SK-N-SH (cell line): ENCODE results near the gene YAF2. TPM values are rescaled to one million over a fixed set of nuclear protein-coding genes. Genes with fewer than 3 reads are reported as not detected.

Experiments used
- CTCF ChIA-PET: fragments of 300-600, 350-600 bp; formaldehyde crosslinking; extraction: SDS; loops from one replicate; lab custom pipeline; 2021; lab: Yijun Ruan, JAX
- POLR2A ChIA-PET: fragments of 350-600 bp; sonication (Branson Sonifier 250); formaldehyde crosslinking; extraction: SDS; loops from one replicate; lab custom pipeline; 2020; ENCODE audit warnings: antibody characterized with exemption, inconsistent platforms; lab: Yijun Ruan, JAX
- DNase-seq: peaks from one replicate; pipeline ENCODE4 v3.0.0; 2012
- H2AFZ ChIP-seq: fragments of 200-600 bp; sonication (generic); 2 replicates; pipeline ENCODE4 v1.8.1; 2016; ENCODE audit warnings: antibody characterized with exemption, mild to moderate bottlenecking, low read depth
- H3F3A ChIP-seq: fragments of 200-600 bp; sonication (generic); replicated peaks from 2 replicates; pipeline ENCODE3; 2016; ENCODE audit warnings: antibody characterized with exemption, mild to moderate bottlenecking; ENCODE audit not compliant: insufficient read depth
- H3K27ac ChIP-seq, 2 experiments: fragments of 200-500 bp in 1 of 2; fragments of 200-600 bp in 1 of 2; sonication (Bioruptor generic) in 1 of 2; sonication (generic), shearing (Covaris generic) in 1 of 2; 2 replicates each; pipeline versions ENCODE4 v1.5.1 to v1.6.1; 2014 to 2016; ENCODE audit warnings: low read depth in 2 of 2, inconsistent platforms in 1 of 2, low read length in 1 of 2, mild to moderate bottlenecking in 1 of 2, mixed read lengths in 1 of 2
- H3K27me3 ChIP-seq: fragments of 200-600 bp; sonication (generic), shearing (Covaris generic); 2 replicates; pipeline ENCODE4 v1.6.1; 2016; ENCODE audit warnings: mixed run types; ENCODE audit not compliant: insufficient read depth
- H3K36me3 ChIP-seq, 2 experiments: fragments of 200-500 bp in 1 of 2; fragments of 200-600 bp in 1 of 2; sonication (Bioruptor generic) in 1 of 2; sonication (generic) in 1 of 2; replicated peaks in 1 of 2; 2 replicates each; pipeline versions ENCODE3 to v1.5.1; 2014 to 2016; ENCODE audit warnings: low read length in 1 of 2, mild to moderate bottlenecking in 1 of 2; ENCODE audit not compliant: insufficient read depth in 2 of 2, control insufficient read depth in 1 of 2
- H3K4me1 ChIP-seq, 2 experiments: fragments of 200-500 bp in 1 of 2; fragments of 200-600 bp in 1 of 2; sonication (Bioruptor generic) in 1 of 2; sonication (generic), shearing (Covaris generic) in 1 of 2; 2 replicates each; pipeline versions ENCODE4 v1.5.1 to v1.6.1; 2014 to 2016; ENCODE audit warnings: low read depth in 1 of 2, low read length in 1 of 2, mixed run types in 1 of 2; ENCODE audit not compliant: insufficient read depth in 2 of 2, control insufficient read depth in 1 of 2
- H3K4me2 ChIP-seq: fragments of 200-600 bp; sonication (generic), shearing (Covaris generic); 2 replicates; pipeline ENCODE4 v1.6.1; 2017; ENCODE audit warnings: mixed run types
- H3K4me3 ChIP-seq, 2 experiments: fragments of 200-500 bp in 1 of 2; fragments of 200-600 bp in 1 of 2; sonication (Bioruptor generic) in 1 of 2; sonication (generic), shearing (Covaris generic) in 1 of 2; 2 replicates each; pipeline versions ENCODE4 v1.5.1 to v1.8.1; 2014 to 2016; ENCODE audit warnings: low read depth in 2 of 2, inconsistent platforms in 1 of 2, low read length in 1 of 2, mild to moderate bottlenecking in 1 of 2, mixed read lengths in 1 of 2, moderate library complexity in 1 of 2
- H3K79me2 ChIP-seq: fragments of 200-600 bp; sonication (generic); 2 replicates; pipeline ENCODE4 v1.8.1; 2017; ENCODE audit warnings: mild to moderate bottlenecking; ENCODE audit not compliant: insufficient read depth
- H3K9ac ChIP-seq: fragments of 200-600 bp; sonication (generic); 2 replicates; pipeline ENCODE4 v1.6.1; 2017; ENCODE audit warnings: mixed run types
- H3K9me2 ChIP-seq: fragments of 200-600 bp; sonication (generic); 2 replicates; pipeline ENCODE4 v1.6.1; 2017; ENCODE audit warnings: mixed run types
- H3K9me3 ChIP-seq: fragments of 200-600 bp; sonication (generic); 2 replicates; pipeline ENCODE4 v1.6.1; 2017; ENCODE audit warnings: mixed run types, mild to moderate bottlenecking, moderate library complexity
- H4K20me1 ChIP-seq: fragments of 200-600 bp; sonication (generic); 2 replicates; pipeline ENCODE4 v1.6.1; 2017; ENCODE audit warnings: mild to moderate bottlenecking, mixed run types; ENCODE audit not compliant: insufficient read depth
- CTCF ChIP-seq: fragments of 200-600 bp; sonication (generic); IDR thresholded peaks from 2 replicates; pipeline ENCODE4 v1.6.1; 2017; ENCODE audit warnings: antibody characterized with exemption, mild to moderate bottlenecking, moderate library complexity
- EZH2phosphoT487 ChIP-seq: fragments of 200-600 bp; sonication (generic); IDR thresholded peaks from 2 replicates; pipeline ENCODE4 v1.6.1; 2017; ENCODE audit warnings: low read depth, mixed run types, mild to moderate bottlenecking, antibody characterized with exemption, moderate library complexity, borderline replicate concordance
- FOSL2 ChIP-seq: IDR thresholded peaks from 2 replicates; pipeline ENCODE4 v1.4.0; 2012; ENCODE audit warnings: low read depth, mild to moderate bottlenecking, moderate library complexity, borderline replicate concordance
- FOXM1 ChIP-seq: IDR thresholded peaks from 2 replicates; pipeline ENCODE4 v1.4.0; 2012; ENCODE audit warnings: low read depth, mild to moderate bottlenecking
- GABPA ChIP-seq: IDR thresholded peaks from 2 replicates; pipeline ENCODE4 v1.4.0; 2012; ENCODE audit warnings: low read depth, mild to moderate bottlenecking
- GATA2 ChIP-seq: sonication (generic); formaldehyde crosslinking; IDR thresholded peaks from 2 replicates; pipeline ENCODE4 v1.5.0; 2020; ENCODE audit warnings: mild to moderate bottlenecking, missing genetic modification reagents
- NFIC ChIP-seq: IDR thresholded peaks from 2 replicates; pipeline ENCODE4 v1.4.0; 2012; ENCODE audit warnings: borderline replicate concordance
- NRF1 ChIP-seq: IDR thresholded peaks from 2 replicates; pipeline ENCODE4 v1.6.1; 2012; ENCODE audit warnings: low read depth, mild to moderate bottlenecking, low read length
- POLR2AphosphoS5 ChIP-seq: IDR thresholded peaks from 2 replicates; pipeline ENCODE4 v1.6.1; 2012; ENCODE audit warnings: low read depth, low read length
- RAD21 ChIP-seq: IDR thresholded peaks from 2 replicates; pipeline ENCODE4 v1.6.1; 2012; ENCODE audit warnings: mild to moderate bottlenecking, low read length
- SMC3 ChIP-seq: IDR thresholded peaks from 2 replicates; pipeline ENCODE4 v1.6.1; 2012; ENCODE audit warnings: low read depth, low read length, improper control_type of control experiment
- TEAD4 ChIP-seq: IDR thresholded peaks from 2 replicates; pipeline ENCODE4 v1.4.0; 2012; ENCODE audit warnings: mild to moderate bottlenecking, borderline replicate concordance; ENCODE audit not compliant: insufficient read depth
- USF2 ChIP-seq: fragments of 150-350 bp; IDR thresholded peaks from 2 replicates; pipeline ENCODE4 v1.6.1; 2017; ENCODE audit warnings: antibody characterized with exemption, low read length, low read depth, borderline replicate concordance
- WGBS: methylation state at CpG from one replicate; pipeline ENCODE4 v1.1.6; 2017; ENCODE audit warnings: low lambda C conversion rate; 5-methylcytosine and 5-hydroxymethylcytosine counted together
- polyA plus RNA-seq, 3 experiments: library from polyadenylated mRNA; depleted of rRNA; stranded (reverse); fragments of >200 nt; gene quantifications; 2 replicates each; pipeline ENCODE4 v1.2.3, GENCODE V29; 2012
- TF ChIP-seq, protein P1 (sequence below): IDR thresholded peaks from 2 replicates; pipeline ENCODE4 v1.4.0; 2012; ENCODE audit warnings: low read depth, borderline replicate concordance
- TF ChIP-seq, protein P2 (sequence below): IDR thresholded peaks from 2 replicates; pipeline ENCODE4 v1.6.1; 2012; ENCODE audit warnings: mild to moderate bottlenecking, low read depth, low read length, moderate library complexity

Gene YAF2
- polyA plus RNA-seq, 1 of the 3 experiments (the other 2 are of a cell fraction), result 5.3 TPM

- Histone ChIP-seq H3F3A (peaks cover 8% of the 10 kb centered on the region), H3K79me2 (peaks cover 10% of the 10 kb centered on the region; the same call in 1 of the 2 replicates), H4K20me1 (no peaks in the 10 kb centered on the region), H3K4me2 (no peak overlapping the region), H3K9me3 (no peaks in the 10 kb centered on the region), H3K9me2 (no peaks in the 10 kb centered on the region), H3K9ac (no peak overlapping the region), H2AFZ (no peak overlapping the region), H3K27ac (no peak overlapping the region), H3K27me3 (no peaks in the 10 kb centered on the region), H3K36me3 (peaks cover 0 to 12% of the 10 kb centered on the region in 2 experiments), H3K4me1 (no peaks in the 10 kb centered on the region; a peak in 1 of 4 replicates), H3K4me3 (no peak overlapping the region)
- WGBS, result 88% methylated on average over 2 of the region's 2 CpGs
- DNase-seq, result no peak
- TF ChIP-seq GATA2 (no peak), FOSL2 (no peak), SMC3 (no peak), NRF1 (no peak), NFIC (no peak), TEAD4 (no peak), RAD21 (no peak), USF2 (no peak), GABPA (no peak)
- POLR2A ChIA-PET, result no interaction called here
- CTCF ChIA-PET, result interaction anchor here (0.6 kb wide), 1 partner anchor 88 kb away, joined by 3 read pairs; no protein-coding TSS in a partner anchor
These were observed 50.2 kb downstream of the YAF2 start for GRCh38 chr12:42187799-42188198.

DNA sequence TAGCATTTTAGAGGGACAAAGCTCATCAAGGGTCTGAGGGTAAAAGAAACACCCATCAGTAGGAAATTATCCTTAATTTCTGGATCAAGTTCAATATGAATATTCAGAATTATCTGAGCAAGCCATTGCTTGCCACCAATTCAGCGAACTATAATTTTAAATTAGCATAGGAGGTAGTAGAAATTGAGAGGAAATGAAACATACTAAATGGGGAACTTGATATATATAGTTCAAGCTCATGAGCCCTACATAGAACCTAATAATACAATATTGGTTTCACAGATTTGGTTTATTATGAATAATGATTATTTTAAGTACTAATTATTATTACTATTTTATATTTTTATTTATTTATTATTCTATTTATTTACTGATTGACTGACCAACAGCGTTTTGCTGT lies 51.3 kb downstream of the YAF2 start:
- Histone ChIP-seq H2AFZ (no peak overlapping the region), H3K27ac (no peak overlapping the region), H4K20me1 (no peaks in the 10 kb centered on the region), H3K4me1 (no peaks in the 10 kb centered on the region; a peak in 1 of 4 replicates), H3K9me2 (no peaks in the 10 kb centered on the region), H3K9me3 (no peaks in the 10 kb centered on the region), H3K27me3 (no peaks in the 10 kb centered on the region), H3K79me2 (peaks cover 4% of the 10 kb centered on the region; the same call in 1 of the 2 replicates), H3K36me3 (peaks cover 0 to 18% of the 10 kb centered on the region in 2 experiments), H3K4me3 (no peak overlapping the region), H3F3A (peaks cover 8% of the 10 kb centered on the region), H3K4me2 (no peak overlapping the region), H3K9ac (no peak overlapping the region)
- no peak for DNase-seq
- WGBS, result 92% methylated on average over 2 of the region's 2 CpGs
- POLR2A ChIA-PET, result no interaction called here
- no peak for TF ChIP-seq POLR2AphosphoS5
- no peak for TF ChIP-seq EZH2phosphoT487
- no peak for TF ChIP-seq CTCF
- TF ChIP-seq, protein P1, sequence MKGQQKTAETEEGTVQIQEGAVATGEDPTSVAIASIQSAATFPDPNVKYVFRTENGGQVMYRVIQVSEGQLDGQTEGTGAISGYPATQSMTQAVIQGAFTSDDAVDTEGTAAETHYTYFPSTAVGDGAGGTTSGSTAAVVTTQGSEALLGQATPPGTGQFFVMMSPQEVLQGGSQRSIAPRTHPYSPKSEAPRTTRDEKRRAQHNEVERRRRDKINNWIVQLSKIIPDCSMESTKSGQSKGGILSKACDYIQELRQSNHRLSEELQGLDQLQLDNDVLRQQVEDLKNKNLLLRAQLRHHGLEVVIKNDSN, result no peak
- TF ChIP-seq, protein P2, sequence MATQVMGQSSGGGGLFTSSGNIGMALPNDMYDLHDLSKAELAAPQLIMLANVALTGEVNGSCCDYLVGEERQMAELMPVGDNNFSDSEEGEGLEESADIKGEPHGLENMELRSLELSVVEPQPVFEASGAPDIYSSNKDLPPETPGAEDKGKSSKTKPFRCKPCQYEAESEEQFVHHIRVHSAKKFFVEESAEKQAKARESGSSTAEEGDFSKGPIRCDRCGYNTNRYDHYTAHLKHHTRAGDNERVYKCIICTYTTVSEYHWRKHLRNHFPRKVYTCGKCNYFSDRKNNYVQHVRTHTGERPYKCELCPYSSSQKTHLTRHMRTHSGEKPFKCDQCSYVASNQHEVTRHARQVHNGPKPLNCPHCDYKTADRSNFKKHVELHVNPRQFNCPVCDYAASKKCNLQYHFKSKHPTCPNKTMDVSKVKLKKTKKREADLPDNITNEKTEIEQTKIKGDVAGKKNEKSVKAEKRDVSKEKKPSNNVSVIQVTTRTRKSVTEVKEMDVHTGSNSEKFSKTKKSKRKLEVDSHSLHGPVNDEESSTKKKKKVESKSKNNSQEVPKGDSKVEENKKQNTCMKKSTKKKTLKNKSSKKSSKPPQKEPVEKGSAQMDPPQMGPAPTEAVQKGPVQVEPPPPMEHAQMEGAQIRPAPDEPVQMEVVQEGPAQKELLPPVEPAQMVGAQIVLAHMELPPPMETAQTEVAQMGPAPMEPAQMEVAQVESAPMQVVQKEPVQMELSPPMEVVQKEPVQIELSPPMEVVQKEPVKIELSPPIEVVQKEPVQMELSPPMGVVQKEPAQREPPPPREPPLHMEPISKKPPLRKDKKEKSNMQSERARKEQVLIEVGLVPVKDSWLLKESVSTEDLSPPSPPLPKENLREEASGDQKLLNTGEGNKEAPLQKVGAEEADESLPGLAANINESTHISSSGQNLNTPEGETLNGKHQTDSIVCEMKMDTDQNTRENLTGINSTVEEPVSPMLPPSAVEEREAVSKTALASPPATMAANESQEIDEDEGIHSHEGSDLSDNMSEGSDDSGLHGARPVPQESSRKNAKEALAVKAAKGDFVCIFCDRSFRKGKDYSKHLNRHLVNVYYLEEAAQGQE, result no peak
- no peak for TF ChIP-seq FOXM1
- CTCF ChIA-PET, result interaction anchor here (0.8 kb wide), 1 partner anchor 14 kb away, joined by 3 read pairs; no protein-coding TSS in a partner anchor
